ENCODE data around the gene ANKRD39. TPM values are rescaled to one million over a fixed set of nuclear protein-coding genes. Genes with fewer than 3 reads are reported as not detected.

ANKRD39 gene
- total and polyA plus RNA-seq, 4 donors, result 4.7 to 22.7 (median 10.7) TPM

GRCh38 chr2:96823198-96823597, 34.6 kb downstream of the ANKRD39 start:
- TF ChIP-seq SP1 (IDR thresholded peaks at IDR 0.05), result no peak
- TF ChIP-seq, protein P1, sequence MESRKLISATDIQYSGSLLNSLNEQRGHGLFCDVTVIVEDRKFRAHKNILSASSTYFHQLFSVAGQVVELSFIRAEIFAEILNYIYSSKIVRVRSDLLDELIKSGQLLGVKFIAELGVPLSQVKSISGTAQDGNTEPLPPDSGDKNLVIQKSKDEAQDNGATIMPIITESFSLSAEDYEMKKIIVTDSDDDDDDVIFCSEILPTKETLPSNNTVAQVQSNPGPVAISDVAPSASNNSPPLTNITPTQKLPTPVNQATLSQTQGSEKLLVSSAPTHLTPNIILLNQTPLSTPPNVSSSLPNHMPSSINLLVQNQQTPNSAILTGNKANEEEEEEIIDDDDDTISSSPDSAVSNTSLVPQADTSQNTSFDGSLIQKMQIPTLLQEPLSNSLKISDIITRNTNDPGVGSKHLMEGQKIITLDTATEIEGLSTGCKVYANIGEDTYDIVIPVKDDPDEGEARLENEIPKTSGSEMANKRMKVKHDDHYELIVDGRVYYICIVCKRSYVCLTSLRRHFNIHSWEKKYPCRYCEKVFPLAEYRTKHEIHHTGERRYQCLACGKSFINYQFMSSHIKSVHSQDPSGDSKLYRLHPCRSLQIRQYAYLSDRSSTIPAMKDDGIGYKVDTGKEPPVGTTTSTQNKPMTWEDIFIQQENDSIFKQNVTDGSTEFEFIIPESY (IDR thresholded peaks at IDR 0.05), result no peak
- TF ChIP-seq, protein P2, sequence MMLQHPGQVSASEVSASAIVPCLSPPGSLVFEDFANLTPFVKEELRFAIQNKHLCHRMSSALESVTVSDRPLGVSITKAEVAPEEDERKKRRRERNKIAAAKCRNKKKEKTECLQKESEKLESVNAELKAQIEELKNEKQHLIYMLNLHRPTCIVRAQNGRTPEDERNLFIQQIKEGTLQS (IDR thresholded peaks at IDR 0.05), result no peak
- no peak for TF ChIP-seq MAX (IDR thresholded peaks at IDR 0.05)
- TF ChIP-seq YY1 (IDR thresholded peaks at IDR 0.05), result no peak
- no peak for TF ChIP-seq RXRA (IDR thresholded peaks at IDR 0.05)
- TF ChIP-seq FOXA1 (IDR thresholded peaks at IDR 0.05), result no peak
- no peak for TF ChIP-seq TAF1 (conservative IDR thresholded peaks at IDR 0.05)
- no peak for TF ChIP-seq EGR1 (IDR thresholded peaks at IDR 0.05; ENCODE audit: low read depth in 2 of 2)
- TF ChIP-seq JUND (IDR thresholded peaks at IDR 0.05), result no peak
- TF ChIP-seq GABPA (IDR thresholded peaks at IDR 0.05 in 1 of 2, conservative IDR thresholded peaks at IDR 0.05 in 1 of 2), result no peak
- no peak for TF ChIP-seq RAD21 (IDR thresholded peaks at IDR 0.05)
- TF ChIP-seq HNF4A (conservative IDR thresholded peaks at IDR 0.05), result no peak
- TF ChIP-seq CTCF (IDR thresholded peaks at IDR 0.05; ENCODE audit: low read depth, low read length, missing input control), result no peak
- no peak overlapping the region for H3K4me3 ChIP-seq (ENCODE audit: low read depth in 1 of 3, low read length in 3 of 3)
- H3K27me3 ChIP-seq (ENCODE audit: control insufficient read depth in 4 of 4, insufficient read depth in 4 of 4, low read length in 3 of 4), result no peaks in the 10 kb centered on the region
- WGBS, result 90% methylated on average over 11 of the region's 11 CpGs
- no peak for DNase-seq (ENCODE audit: low spot score)
- H3K4me1 ChIP-seq (ENCODE audit: control insufficient read depth in 4 of 4, insufficient read depth in 4 of 4, low read length in 3 of 4), result peaks cover 21 to 52% (median 44%) of the 10 kb centered on the region in 4 donors
- H3K36me3 ChIP-seq (ENCODE audit: control insufficient read depth in 4 of 4, insufficient read depth in 3 of 4, low read depth in 1 of 4, low read length in 3 of 4), result peaks cover 12 to 28% (median 20%) of the 10 kb centered on the region in 4 donors
- H3K9me3 ChIP-seq (ENCODE audit: control insufficient read depth in 4 of 4, low read length in 3 of 4), result no peaks in the 10 kb centered on the region
- H3K9ac ChIP-seq (ENCODE audit: low read depth in 1 of 2, low read length in 2 of 2), result no peak overlapping the region
- no peak overlapping the region for H3K27ac ChIP-seq (ENCODE audit: low read depth in 1 of 2, low read length in 2 of 2)

- TF ChIP-seq NR2F2 (IDR thresholded peaks at IDR 0.05) (no peak), RXRA (IDR thresholded peaks at IDR 0.05) (no peak)
- no peaks in the 10 kb centered on the region for H3K9me3 ChIP-seq (ENCODE audit: control insufficient read depth in 4 of 4, low read length in 3 of 4)
- H3K4me1 ChIP-seq (ENCODE audit: control insufficient read depth in 4 of 4, insufficient read depth in 4 of 4, low read length in 3 of 4), result peaks cover 21 to 55% (median 48%) of the 10 kb centered on the region in 4 donors
- DNase-seq (ENCODE audit: low spot score), result no peak
- peaks cover 8 to 24% (median 18%) of the 10 kb centered on the region in 4 donors for H3K36me3 ChIP-seq (ENCODE audit: control insufficient read depth in 4 of 4, insufficient read depth in 3 of 4, low read depth in 1 of 4, low read length in 3 of 4)
- H3K27ac ChIP-seq (ENCODE audit: low read depth in 1 of 2, low read length in 2 of 2), result no peak overlapping the region
- H3K9ac ChIP-seq (ENCODE audit: low read depth in 1 of 2, low read length in 2 of 2), result no peak overlapping the region
- H3K27me3 ChIP-seq (ENCODE audit: control insufficient read depth in 4 of 4, insufficient read depth in 4 of 4, low read length in 3 of 4), result no peaks in the 10 kb centered on the region
- WGBS, result 86% methylated on average over 4 of the region's 4 CpGs
- H3K4me3 ChIP-seq (ENCODE audit: low read depth in 1 of 3, low read length in 3 of 3), result no peak overlapping the region
These were observed 35.0 kb downstream of the ANKRD39 start for GRCh38 chr2:96822786-96823185.
